ENCODE measurements around the gene DISC1.
A peak's percentile ranks its signal among the peaks of the same experiment; 100 is the strongest.

Gene DISC1

GRCh38 chr1:231625975-231626534 lies 535 bp upstream of the DISC1 start:
- TF ChIP-seq GABPA (IDR thresholded peaks at IDR 0.05; ENCODE audit: low read depth) (no peak), SPI1 (IDR thresholded peaks at IDR 0.05; ENCODE audit: borderline replicate concordance, low read depth) (no peak; the same call in 1 of the 2 replicates), POLR2AphosphoS5 (IDR thresholded peaks at IDR 0.05; ENCODE audit: low read depth) (no peak)
- TF ChIP-seq, protein P1, sequence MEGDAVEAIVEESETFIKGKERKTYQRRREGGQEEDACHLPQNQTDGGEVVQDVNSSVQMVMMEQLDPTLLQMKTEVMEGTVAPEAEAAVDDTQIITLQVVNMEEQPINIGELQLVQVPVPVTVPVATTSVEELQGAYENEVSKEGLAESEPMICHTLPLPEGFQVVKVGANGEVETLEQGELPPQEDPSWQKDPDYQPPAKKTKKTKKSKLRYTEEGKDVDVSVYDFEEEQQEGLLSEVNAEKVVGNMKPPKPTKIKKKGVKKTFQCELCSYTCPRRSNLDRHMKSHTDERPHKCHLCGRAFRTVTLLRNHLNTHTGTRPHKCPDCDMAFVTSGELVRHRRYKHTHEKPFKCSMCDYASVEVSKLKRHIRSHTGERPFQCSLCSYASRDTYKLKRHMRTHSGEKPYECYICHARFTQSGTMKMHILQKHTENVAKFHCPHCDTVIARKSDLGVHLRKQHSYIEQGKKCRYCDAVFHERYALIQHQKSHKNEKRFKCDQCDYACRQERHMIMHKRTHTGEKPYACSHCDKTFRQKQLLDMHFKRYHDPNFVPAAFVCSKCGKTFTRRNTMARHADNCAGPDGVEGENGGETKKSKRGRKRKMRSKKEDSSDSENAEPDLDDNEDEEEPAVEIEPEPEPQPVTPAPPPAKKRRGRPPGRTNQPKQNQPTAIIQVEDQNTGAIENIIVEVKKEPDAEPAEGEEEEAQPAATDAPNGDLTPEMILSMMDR (IDR thresholded peaks at IDR 0.05; ENCODE audit: insufficient read depth, low read length), result no peak
- TF ChIP-seq, protein P2, sequence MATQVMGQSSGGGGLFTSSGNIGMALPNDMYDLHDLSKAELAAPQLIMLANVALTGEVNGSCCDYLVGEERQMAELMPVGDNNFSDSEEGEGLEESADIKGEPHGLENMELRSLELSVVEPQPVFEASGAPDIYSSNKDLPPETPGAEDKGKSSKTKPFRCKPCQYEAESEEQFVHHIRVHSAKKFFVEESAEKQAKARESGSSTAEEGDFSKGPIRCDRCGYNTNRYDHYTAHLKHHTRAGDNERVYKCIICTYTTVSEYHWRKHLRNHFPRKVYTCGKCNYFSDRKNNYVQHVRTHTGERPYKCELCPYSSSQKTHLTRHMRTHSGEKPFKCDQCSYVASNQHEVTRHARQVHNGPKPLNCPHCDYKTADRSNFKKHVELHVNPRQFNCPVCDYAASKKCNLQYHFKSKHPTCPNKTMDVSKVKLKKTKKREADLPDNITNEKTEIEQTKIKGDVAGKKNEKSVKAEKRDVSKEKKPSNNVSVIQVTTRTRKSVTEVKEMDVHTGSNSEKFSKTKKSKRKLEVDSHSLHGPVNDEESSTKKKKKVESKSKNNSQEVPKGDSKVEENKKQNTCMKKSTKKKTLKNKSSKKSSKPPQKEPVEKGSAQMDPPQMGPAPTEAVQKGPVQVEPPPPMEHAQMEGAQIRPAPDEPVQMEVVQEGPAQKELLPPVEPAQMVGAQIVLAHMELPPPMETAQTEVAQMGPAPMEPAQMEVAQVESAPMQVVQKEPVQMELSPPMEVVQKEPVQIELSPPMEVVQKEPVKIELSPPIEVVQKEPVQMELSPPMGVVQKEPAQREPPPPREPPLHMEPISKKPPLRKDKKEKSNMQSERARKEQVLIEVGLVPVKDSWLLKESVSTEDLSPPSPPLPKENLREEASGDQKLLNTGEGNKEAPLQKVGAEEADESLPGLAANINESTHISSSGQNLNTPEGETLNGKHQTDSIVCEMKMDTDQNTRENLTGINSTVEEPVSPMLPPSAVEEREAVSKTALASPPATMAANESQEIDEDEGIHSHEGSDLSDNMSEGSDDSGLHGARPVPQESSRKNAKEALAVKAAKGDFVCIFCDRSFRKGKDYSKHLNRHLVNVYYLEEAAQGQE (IDR thresholded peaks at IDR 0.05; ENCODE audit: insufficient replicate concordance, low read depth), result no peak
- no peak for DNase-seq (ENCODE audit: low read depth in 1 of 2, low spot score in 1 of 2)
- Histone ChIP-seq H3K27me3 (ENCODE audit: insufficient read depth, poor library complexity, severe bottlenecking) (no peaks in the 10 kb centered on the region), H3K4me3 (replicated peaks; ENCODE audit: insufficient read depth, low read length) (peak overlapping the region; percentile 96), H3K27ac (replicated peaks) (no peak overlapping the region)

- H3K4me3 ChIP-seq (replicated peaks; ENCODE audit: insufficient read depth, low read length), result peak overlapping the region; percentile 96
- peak; percentile 33; the same call in 1 of the 2 replicates for TF ChIP-seq POLR2AphosphoS5 (IDR thresholded peaks at IDR 0.05; ENCODE audit: low read depth)
- TF ChIP-seq, protein P2 (IDR thresholded peaks at IDR 0.05; ENCODE audit: insufficient replicate concordance, low read depth), result no peak
- TF ChIP-seq GABPA (IDR thresholded peaks at IDR 0.05; ENCODE audit: low read depth), result no peak
- peak; percentile 60; the same call in 1 of the 2 replicates for TF ChIP-seq SPI1 (IDR thresholded peaks at IDR 0.05; ENCODE audit: borderline replicate concordance, low read depth)
- TF ChIP-seq, protein P1 (IDR thresholded peaks at IDR 0.05; ENCODE audit: insufficient read depth, low read length), result no peak
- no peaks in the 10 kb centered on the region for H3K27me3 ChIP-seq (ENCODE audit: insufficient read depth, poor library complexity, severe bottlenecking)
- peak overlapping the region; percentile 82 for H3K27ac ChIP-seq (replicated peaks)
- peak; percentile 78 to 86 for DNase-seq (ENCODE audit: low read depth in 1 of 2, low spot score in 1 of 2)
Observed at GRCh38 chr1:231626951-231627614, 493 bp downstream of the DISC1 start.

- Histone ChIP-seq H3K27ac (replicated peaks) (peak overlapping the region; percentile 82), H3K4me3 (replicated peaks; ENCODE audit: insufficient read depth, low read length) (no peak overlapping the region; the same call in 1 of the 2 replicates), H3K27me3 (ENCODE audit: insufficient read depth, poor library complexity, severe bottlenecking) (no peaks in the 10 kb centered on the region)
- TF ChIP-seq SPI1 (IDR thresholded peaks at IDR 0.05; ENCODE audit: borderline replicate concordance, low read depth), result no peak
- TF ChIP-seq POLR2AphosphoS5 (IDR thresholded peaks at IDR 0.05; ENCODE audit: low read depth), result no peak
- TF ChIP-seq, protein P2 (IDR thresholded peaks at IDR 0.05; ENCODE audit: insufficient replicate concordance, low read depth), result no peak
- TF ChIP-seq, protein P1 (IDR thresholded peaks at IDR 0.05; ENCODE audit: insufficient read depth, low read length), result no peak
- TF ChIP-seq GABPA (IDR thresholded peaks at IDR 0.05; ENCODE audit: low read depth), result no peak
- no peak for DNase-seq (ENCODE audit: low read depth in 1 of 2, low spot score in 1 of 2)
Observed at GRCh38 chr1:231628207-231628876, 1.8 kb downstream of the DISC1 start.

Data from HL-60 (cell line).